Uterus (tissue), 2 donors: ENCODE results near the gene MOV10L1.

Experiments
- CTCF ChIP-seq, 4 experiments: fragments of 200-600 bp in 2 of 4; fragments of 450-650 bp in 2 of 4; sonication (generic) in 2 of 4; IDR thresholded peaks; one replicate each; pipeline ENCODE4 v1.5.1; 2016 to 2019; ENCODE audit warnings: antibody characterized with exemption in 4 of 4, mild to moderate bottlenecking in 2 of 4, moderate library complexity in 1 of 4
- POLR2A ChIP-seq, 2 donors: fragments of 450-650 bp; IDR thresholded peaks; one replicate each; pipeline ENCODE4 v1.6.1; 2016; ENCODE audit warnings: antibody characterized with exemption in 2 of 2, mild to moderate bottlenecking in 1 of 2, moderate library complexity in 1 of 2

DNA sequence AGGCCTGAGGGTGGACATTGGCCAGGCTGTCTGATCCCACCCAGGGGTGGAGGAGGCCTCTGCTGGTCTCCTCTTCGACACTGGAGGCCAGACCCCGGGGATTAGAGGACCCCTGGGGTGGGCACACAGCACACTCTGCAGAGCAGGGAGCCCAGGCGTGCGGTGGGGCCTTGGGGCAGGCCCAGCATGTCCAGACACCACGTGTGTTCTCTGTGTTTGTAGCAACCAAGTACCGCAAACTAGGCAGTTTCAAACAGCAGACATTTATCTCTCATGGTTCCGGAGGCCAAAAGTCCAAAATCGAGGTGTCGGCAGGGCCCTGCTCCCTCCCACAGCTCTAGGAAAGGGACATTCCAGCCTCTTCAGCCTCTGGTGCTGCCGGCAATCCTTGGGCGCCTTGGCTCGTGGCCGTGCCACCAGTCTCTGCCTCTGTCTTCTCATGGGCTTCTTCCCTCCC, 82.2 kb downstream of the MOV10L1 start:
- TF ChIP-seq CTCF (IDR thresholded peaks at IDR 0.05) (no peak), POLR2A (IDR thresholded peaks at IDR 0.05) (no peak)
